Kidney (tissue), 14 donors: ENCODE data around the gene TEKT1. TPM values are rescaled to one million over a fixed set of nuclear protein-coding genes. Genes with fewer than 3 reads are reported as not detected.
"Not testable (repeated sequence)": the region's sequence is repeated elsewhere in the genome, so short reads cannot be mapped to it uniquely, and the experiment has no call there.

Experiments
- DNase-seq, 5 donors: peaks; one replicate each; pipeline ENCODE4 v3.0.0-alpha.2; 2013 to 2020
- FAIRE-seq: peaks from 2 replicates; lab custom pipeline; 2012; peaks lifted over from hg19 to GRCh38; lab: Jason Lieb, UNC
- H3K27ac ChIP-seq, 2 donors: one replicate each; pipeline ENCODE4 v1.7.0; 2013; ENCODE audit warnings: low read depth in 2 of 2, low read length in 2 of 2, inconsistent platforms in 1 of 2
- H3K27me3 ChIP-seq: one replicate; pipeline ENCODE4 v1.7.1; 2013; ENCODE audit warnings: low read length, inconsistent platforms; ENCODE audit not compliant: control insufficient read depth, insufficient read depth
- H3K36me3 ChIP-seq, 3 donors: one replicate each; pipeline versions ENCODE4 v1.7.0 to v1.7.1; 2013; ENCODE audit warnings: low read length in 3 of 3, control low read depth in 1 of 3, inconsistent platforms in 1 of 3; ENCODE audit not compliant: insufficient read depth in 3 of 3, control insufficient read depth in 2 of 3
- H3K4me1 ChIP-seq, 3 donors: one replicate each; pipeline versions ENCODE4 v1.7.0 to v1.7.1; 2013; ENCODE audit warnings: low read length in 3 of 3, inconsistent platforms in 1 of 3, low read depth in 1 of 3; ENCODE audit not compliant: control insufficient read depth in 2 of 3, insufficient read depth in 2 of 3
- H3K4me3 ChIP-seq, 3 donors: one replicate each; pipeline versions ENCODE4 v1.7.0 to v1.8.1; 2013; ENCODE audit warnings: low read length in 3 of 3, control low read depth in 1 of 3, inconsistent platforms in 1 of 3
- H3K9ac ChIP-seq, 3 donors: one replicate each; pipeline versions ENCODE4 v1.7.0 to v1.7.1; 2013; ENCODE audit warnings: low read length in 3 of 3, control low read depth in 1 of 3, inconsistent platforms in 1 of 3
- H3K9me3 ChIP-seq, 3 donors: one replicate each; pipeline versions ENCODE4 v1.7.0 to v1.7.1; 2013; ENCODE audit warnings: low read length in 3 of 3, control low read depth in 1 of 3, inconsistent platforms in 1 of 3; ENCODE audit not compliant: control insufficient read depth in 2 of 3, insufficient read depth in 1 of 3
- CTCF ChIP-seq: IDR thresholded peaks from 3 replicates; pipeline ENCODE4 v1.5.1; 2012; ENCODE audit warnings: mild to moderate bottlenecking, moderate library complexity, borderline replicate concordance; ENCODE audit not compliant: insufficient read depth; ENCODE audit errors: extremely low read depth
- intact Hi-C: fragments of 100-400 bp; cut with DNase I; formaldehyde crosslinking; loops from one replicate; pipeline ENCODE4 v1.11.1; 2022
- polyA plus RNA-seq: library from polyadenylated mRNA; stranded (reverse); fragments of 350-450 nt; fragmentation: Illumina TruSeq; extraction: RNeasy Lipid Tissue Mini Kit (QIAGEN cat#74804); gene quantifications from one replicate; pipeline ENCODE4 v1.2.3, GENCODE V29; 2014; ENCODE audit warnings: low read depth, low replicate concordance; ENCODE audit not compliant: insufficient read depth
- total RNA-seq: library from RNA; stranded (reverse); fragmentation: NEBNext Ultra II Directional; extraction: Animal tissue kit (Norgen Biotek cat#: 25700); gene quantifications from one replicate; pipeline ENCODE4 v1.2.1, GENCODE V29; 2021
- donor health status: control.
- donor health status: control.
- donor health status: control.
- donor health status: control.
- donor health status: control.
- donor health status: DM: yes; HTN: yes; CAD: no.
- donor health status: Normal renal cell carcinoma (clear cell type).

Gene TEKT1
- total and polyA plus RNA-seq, 2 donors from 2014 or later = 0.06 TPM; not detected in 1

GRCh38 chr17:6856051-6856450 lies 24.5 kb upstream of the TEKT1 start:
- H3K9me3 ChIP-seq = no peaks in the 10 kb centered on the region
- intact Hi-C loops = no loop called here
- no peaks in the 10 kb centered on the region for H3K36me3 ChIP-seq
- H3K4me3 ChIP-seq = peak overlapping the region in 1 of 3 donors; percentile 0
- no peak for TF ChIP-seq CTCF
- H3K4me1 ChIP-seq = no peaks in the 10 kb centered on the region
- H3K27ac ChIP-seq = no peak overlapping the region
- DNase-seq (no peak), FAIRE-seq (no peak)
- H3K9ac ChIP-seq = no peak overlapping the region
- no peaks in the 10 kb centered on the region for H3K27me3 ChIP-seq

- peak overlapping the region; percentile 41 for H3K27ac ChIP-seq
- no peaks in the 10 kb centered on the region for H3K36me3 ChIP-seq
- H3K4me3 ChIP-seq = peak overlapping the region; percentile 8 to 55 (median 47)
- FAIRE-seq (no peak), DNase-seq (peak in 4 of 5 donors; percentile 41 to 60 (median 48))
- intact Hi-C loops = no loop called here
- TF ChIP-seq CTCF = no peak
- no peaks in the 10 kb centered on the region for H3K4me1 ChIP-seq
- no peaks in the 10 kb centered on the region for H3K27me3 ChIP-seq
- H3K9ac ChIP-seq = peak overlapping the region in 1 of 3 donors; percentile 9
- H3K9me3 ChIP-seq = no peaks in the 10 kb centered on the region
These were observed 22.4 kb upstream of the TEKT1 start for GRCh38 chr17:6853764-6854442.

- H3K9me3 ChIP-seq, H3K27ac ChIP-seq, DNase-seq, H3K4me1 ChIP-seq, H3K9ac ChIP-seq, H3K27me3 ChIP-seq, intact Hi-C loops, FAIRE-seq, H3K36me3 ChIP-seq, H3K4me3 ChIP-seq: not testable (repeated sequence)
These were observed 17.1 kb upstream of the TEKT1 start for GRCh38 chr17:6848545-6849179.

GRCh38 chr17:6846138-6846537 lies 14.6 kb upstream of the TEKT1 start:
- H3K9ac ChIP-seq, FAIRE-seq, intact Hi-C loops, H3K27ac ChIP-seq, H3K4me1 ChIP-seq, DNase-seq, H3K9me3 ChIP-seq, H3K27me3 ChIP-seq, H3K36me3 ChIP-seq, H3K4me3 ChIP-seq: not testable (repeated sequence)

GRCh38 chr17:6844406-6844805 lies 12.9 kb upstream of the TEKT1 start:
- H3K9me3 ChIP-seq, DNase-seq, H3K36me3 ChIP-seq, H3K9ac ChIP-seq, H3K4me1 ChIP-seq, intact Hi-C loops, H3K4me3 ChIP-seq, H3K27me3 ChIP-seq, FAIRE-seq, H3K27ac ChIP-seq: not testable (repeated sequence)
